A673 (cell line): Measurements from ENCODE around the gene CD300LF.

Experiments
- CTCF ChIP-seq: fragments of 300-800, 200-600 bp; sonication (generic); conservative IDR thresholded peaks from 2 replicates; pipeline ENCODE4 v1.5.1; 2017; ENCODE audit warnings: low read depth, mild to moderate bottlenecking, antibody characterized with exemption, low read length, moderate library complexity, mixed read lengths
- EZH2 ChIP-seq: fragments of 200-600 bp; sonication (generic); IDR thresholded peaks from 2 replicates; pipeline ENCODE4 v1.6.1; 2017; ENCODE audit warnings: borderline replicate concordance, low read depth, mild to moderate bottlenecking, mixed read lengths, antibody characterized with exemption, low read length; ENCODE audit not compliant: poor library complexity, severe bottlenecking

- TF ChIP-seq CTCF: no peak; the same call in 1 of the 2 replicates
- no peak for TF ChIP-seq EZH2
These were observed 36.0 kb upstream of the CD300LF start, which contains the start of gene NHERF1 for GRCh38 chr17:74748529-74749278.
